ENCODE data around the gene SIGLEC12. TPM values are rescaled to one million over a fixed set of nuclear protein-coding genes. Genes with fewer than 3 reads are reported as not detected.
A peak's percentile ranks its signal among the peaks of the same experiment; 100 is the strongest.

The SIGLEC12 gene
- total and polyA plus RNA-seq, 9 of the 15 experiments (the other 6 are each of a cell fraction or from before 2014, with no cell fraction given): 0.08 to 1.3 (median 0.54) TPM

- TF ChIP-seq FOXK2 (conservative IDR thresholded peaks at IDR 0.05 in 1 of 2, IDR thresholded peaks at IDR 0.05 in 1 of 2; ENCODE audit: low read depth in 2 of 2): peak; percentile 70 to 72
- TF ChIP-seq NFIC (IDR thresholded peaks at IDR 0.05): peak; percentile 86
- peak; percentile 96 for TF ChIP-seq NEUROD1 (IDR thresholded peaks at IDR 0.05; ENCODE audit: borderline replicate concordance, low read depth, low read length, partially characterized antibody)
- TF ChIP-seq ZNF589 (CRISPR knock-in tag; IDR thresholded peaks at IDR 0.05; ENCODE audit: low read depth): peak; percentile 90; the same call in 1 of the 2 replicates
- peak; percentile 93 for TF ChIP-seq CBFB (CRISPR knock-in tag; IDR thresholded peaks at IDR 0.05)
- TF ChIP-seq ZFPM2 (CRISPR knock-in tag; IDR thresholded peaks at IDR 0.05): 0 out of 2 replicates have a peak, but pooled peaks have one; percentile 6
- peak in 1 of 3 experiments; percentile 69; a peak in 2 of 6 replicates for TF ChIP-seq ZBTB11 (CRISPR knock-in tag; IDR thresholded peaks at IDR 0.05)
- 0 out of 2 replicates have a peak, but pooled peaks have one; percentile 1 for TF ChIP-seq ZNF583 (CRISPR knock-in tag; IDR thresholded peaks at IDR 0.05)
- TF ChIP-seq TARDBP (IDR thresholded peaks at IDR 0.05): peak; percentile 84; the same call in 1 of the 2 replicates
- peak; percentile 1; the same call in 1 of the 2 replicates for TF ChIP-seq ZNF311 (CRISPR knock-in tag; IDR thresholded peaks at IDR 0.05)
- TF ChIP-seq NFYB (IDR thresholded peaks at IDR 0.05; ENCODE audit: extremely low read depth, insufficient read length): peak; percentile 28
- TF ChIP-seq RBBP5 (IDR thresholded peaks at IDR 0.05; ENCODE audit: borderline replicate concordance, insufficient read depth, low read length, poor library complexity, severe bottlenecking): peak; percentile 58
- TF ChIP-seq GATA2 (CRISPR knock-in tag; IDR thresholded peaks at IDR 0.05): peak; percentile 91
- 0 out of 2 replicates have a peak, but pooled peaks have one; percentile 3 for TF ChIP-seq DDX20 (tag; IDR thresholded peaks at IDR 0.05; ENCODE audit: low read depth)
- peak; percentile 73; the same call in 1 of the 2 replicates for TF ChIP-seq GATAD2B (IDR thresholded peaks at IDR 0.05; ENCODE audit: borderline replicate concordance)
- peak; percentile 97 for TF ChIP-seq CBFA2T2 (conservative IDR thresholded peaks at IDR 0.05)
- TF ChIP-seq ATF3 (IDR thresholded peaks at IDR 0.05): peak; percentile 98
- TF ChIP-seq ATF3 (CRISPR knock-in tag; conservative IDR thresholded peaks at IDR 0.05): peak; percentile 97
- no peak for TF ChIP-seq TSC22D4 (tag; IDR thresholded peaks at IDR 0.05)
- TF ChIP-seq EP300 (IDR thresholded peaks at IDR 0.05; ENCODE audit: low read length): peak; percentile 100
- TF ChIP-seq ZNF24 (IDR thresholded peaks at IDR 0.05): peak; percentile 88
- TF ChIP-seq ZNF511 (CRISPR knock-in tag; IDR thresholded peaks at IDR 0.05): no peak
These were observed 45.2 kb upstream of the SIGLEC12 start (continued) for GRCh38 chr19:51546650-51547396.

Measured in K562 (cell line).